GM04503 (cell line): ENCODE measurements around the gene SETD1B.
A peak's percentile ranks its signal among the peaks of the same experiment; 100 is the strongest.
"Not testable (repeated sequence)": the region's sequence is repeated elsewhere in the genome, so short reads cannot be mapped to it uniquely, and the experiment has no call there.

ENCODE experiments used
- DNase-seq: peaks from one replicate; pipeline ENCODE4 v3.0.0-alpha.2; 2012; ENCODE audit warnings: low read depth

The SETD1B gene

DNA sequence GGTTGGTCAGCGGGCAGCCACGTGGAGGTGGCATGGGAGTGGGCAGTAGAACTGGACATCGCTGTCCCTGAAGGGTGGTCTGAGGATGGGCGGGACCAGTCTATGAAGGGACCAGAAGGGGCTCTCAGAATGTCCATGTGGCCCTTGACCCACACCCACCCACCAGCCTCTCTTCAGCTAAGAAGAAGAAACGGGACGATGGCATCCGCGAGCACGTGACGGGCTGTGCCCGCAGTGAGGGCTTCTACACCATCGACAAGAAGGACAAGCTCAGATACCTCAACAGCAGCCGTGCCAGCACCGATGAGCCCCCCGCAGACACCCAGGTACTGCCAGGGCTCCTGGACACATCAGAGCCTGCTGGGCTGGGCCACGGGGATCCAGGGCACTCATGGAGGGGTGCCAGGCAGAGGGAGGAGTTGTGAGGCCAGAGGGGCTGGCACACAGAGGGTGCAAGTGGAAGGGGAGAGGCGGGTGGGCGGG is 21.3 kb downstream of the SETD1B start:
- DNase-seq, result no peak

DNA sequence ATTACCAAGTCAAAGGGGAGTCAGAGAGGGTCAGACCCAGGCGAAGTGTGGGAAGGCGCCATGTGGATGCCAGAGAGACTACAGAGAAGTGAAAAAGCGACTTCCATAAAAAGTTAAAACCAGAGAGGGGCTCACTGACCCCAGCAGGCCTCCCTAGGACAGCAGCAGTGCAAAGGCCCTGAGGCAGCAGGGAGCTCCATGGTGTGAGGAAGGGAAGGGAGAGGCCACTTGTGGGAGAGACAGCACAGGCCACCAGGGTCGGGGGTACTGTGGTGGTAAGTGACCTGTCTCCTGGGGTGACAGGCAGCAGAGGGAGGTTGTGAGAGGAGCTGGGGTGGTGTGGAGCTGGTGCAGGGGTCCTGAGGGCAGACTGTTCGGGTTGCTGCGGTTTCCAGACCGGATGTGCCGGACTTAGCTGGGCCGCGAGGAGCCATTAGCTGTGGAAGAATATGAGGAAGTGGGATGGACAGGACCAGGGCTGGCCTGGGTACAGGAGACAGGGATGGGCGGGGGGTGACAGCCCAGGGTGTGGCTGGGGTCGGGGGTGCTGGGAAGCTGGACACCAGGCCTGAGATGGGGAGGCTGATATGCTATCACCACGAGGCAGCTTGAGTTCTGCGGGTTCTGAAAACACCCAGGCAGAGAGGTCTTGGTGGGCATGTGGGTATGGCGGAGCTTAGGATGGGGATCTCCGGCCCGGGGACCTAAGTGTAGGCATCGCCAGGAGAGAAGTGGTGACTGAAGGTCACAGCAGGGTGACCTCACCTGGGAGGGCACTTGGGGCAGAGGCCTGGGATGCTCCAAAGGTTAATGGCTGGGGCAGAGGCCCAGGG is 22.7 kb downstream of the SETD1B start:
- no peak for DNase-seq

DNA sequence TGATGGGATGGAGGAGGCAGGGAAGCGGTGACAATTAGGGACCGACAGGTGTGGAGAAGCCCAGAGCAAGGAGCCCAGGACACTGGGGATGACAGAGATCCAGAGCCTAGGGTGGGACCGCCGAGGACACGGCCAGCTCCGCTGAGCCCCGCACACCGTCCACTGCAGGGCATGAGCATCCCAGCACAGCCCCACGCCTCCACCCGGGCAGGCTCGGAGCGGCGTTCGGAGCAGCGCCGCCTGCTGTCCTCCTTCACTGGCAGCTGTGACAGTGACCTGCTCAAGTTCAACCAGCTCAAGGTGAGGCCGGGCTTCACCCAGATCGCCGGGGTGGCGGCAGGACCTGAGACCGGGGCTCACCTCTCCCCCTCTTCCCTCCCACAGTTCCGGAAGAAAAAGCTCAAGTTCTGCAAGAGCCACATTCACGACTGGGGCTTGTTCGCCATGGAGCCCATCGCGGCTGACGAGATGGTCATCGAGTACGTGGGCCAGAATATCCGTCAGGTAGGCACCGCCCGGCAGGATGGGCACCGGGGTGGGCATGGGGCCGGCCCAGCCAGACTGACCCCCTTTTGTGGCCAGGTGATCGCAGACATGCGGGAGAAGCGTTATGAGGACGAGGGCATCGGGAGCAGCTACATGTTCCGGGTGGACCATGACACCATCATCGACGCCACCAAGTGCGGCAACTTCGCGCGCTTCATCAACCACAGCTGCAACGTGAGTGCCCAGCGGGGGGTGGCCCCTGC is 23.7 kb downstream of the SETD1B start:
- no peak for DNase-seq

DNA sequence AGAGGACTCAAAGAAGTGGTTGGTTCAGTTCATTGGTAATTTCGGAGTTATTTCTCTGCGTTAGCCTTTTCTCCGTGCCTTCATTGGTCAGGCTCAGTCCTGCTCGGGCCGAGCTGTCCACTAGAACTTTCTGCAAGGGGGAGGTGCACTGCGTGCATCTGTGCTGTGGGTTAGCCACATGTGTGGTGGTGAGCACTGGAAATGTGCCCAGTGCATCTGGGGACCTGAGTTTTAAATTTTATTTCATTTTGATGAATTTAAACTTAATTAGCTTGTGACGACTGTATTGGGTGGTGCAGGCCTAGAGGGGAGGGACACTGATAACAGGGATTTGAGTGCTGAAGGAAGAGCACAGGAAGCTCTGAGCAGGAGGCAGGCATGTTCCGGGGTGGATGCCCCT is 24.5 kb downstream of the SETD1B start:
- DNase-seq, result no peak

DNA sequence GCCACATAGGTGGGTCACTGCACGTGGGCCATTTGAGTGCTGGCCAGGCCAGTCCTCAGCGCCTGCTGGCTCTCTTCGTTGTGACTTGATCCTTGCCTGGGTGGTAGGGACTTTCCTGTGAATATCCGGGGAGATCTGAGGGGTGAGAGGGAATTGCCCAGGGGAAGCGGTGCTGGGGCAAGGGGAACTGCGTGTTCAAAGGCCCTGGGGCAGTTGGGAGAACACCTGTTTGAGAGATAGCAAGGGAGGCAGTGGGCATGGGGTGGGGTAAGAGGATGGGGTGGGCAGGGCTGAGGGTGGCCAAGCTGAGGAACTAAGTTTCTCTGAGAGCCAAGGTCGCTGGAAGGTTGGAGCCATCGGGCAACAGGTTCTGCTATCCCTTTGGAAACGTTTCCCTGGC is 25.0 kb downstream of the SETD1B start:
- no peak for DNase-seq

DNA sequence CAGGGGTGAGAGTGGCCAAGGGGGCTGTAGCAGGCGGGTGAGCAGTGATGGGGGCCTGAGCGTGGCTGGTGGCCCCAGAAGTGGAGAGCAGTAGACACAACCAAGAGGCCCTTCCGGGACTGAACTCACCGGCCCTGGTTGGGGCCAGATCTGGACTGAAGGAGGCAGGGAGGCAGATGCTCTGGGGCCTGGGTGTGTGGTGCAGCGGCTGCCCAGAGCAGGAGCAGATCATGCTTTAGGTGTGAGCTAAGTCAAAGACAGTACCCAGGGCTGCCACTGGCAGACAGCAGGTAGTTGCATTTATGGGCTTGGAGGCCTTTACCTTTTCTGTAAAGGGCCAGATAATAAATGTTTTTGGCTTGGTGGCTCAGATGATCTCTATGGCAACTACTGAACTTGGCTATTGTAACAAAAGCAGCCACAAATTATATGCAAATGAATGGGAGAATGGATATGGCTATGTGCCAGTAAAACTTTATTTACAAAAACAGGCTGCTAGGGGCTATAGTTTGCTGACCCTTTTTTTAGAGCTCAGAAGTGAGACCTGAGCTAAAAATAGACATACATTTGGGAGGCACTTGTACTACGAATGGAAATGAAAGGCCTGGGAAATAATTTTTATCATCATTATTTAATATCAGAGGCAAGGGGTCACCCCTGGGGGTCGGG is 25.6 kb downstream of the SETD1B start:
- no peak for DNase-seq

DNA sequence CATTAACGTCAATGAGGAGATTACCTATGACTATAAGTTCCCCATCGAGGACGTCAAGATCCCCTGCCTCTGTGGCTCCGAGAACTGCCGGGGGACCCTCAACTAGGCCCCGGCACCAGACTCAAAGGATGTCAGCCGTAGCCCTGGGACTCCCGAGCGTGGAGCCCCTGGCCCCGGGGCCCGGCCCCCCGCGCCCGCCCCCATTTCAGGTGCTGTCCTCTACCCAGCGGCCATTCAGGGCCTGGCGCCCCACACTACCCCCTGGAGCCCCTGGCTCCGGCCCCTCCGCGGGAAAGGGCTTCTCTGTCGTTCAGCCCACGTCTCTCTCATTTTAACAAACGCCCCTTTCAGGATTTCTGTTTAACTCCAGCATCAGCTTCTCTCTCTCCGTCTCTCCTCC is 26.3 kb downstream of the SETD1B start:
- no peak for DNase-seq

DNA sequence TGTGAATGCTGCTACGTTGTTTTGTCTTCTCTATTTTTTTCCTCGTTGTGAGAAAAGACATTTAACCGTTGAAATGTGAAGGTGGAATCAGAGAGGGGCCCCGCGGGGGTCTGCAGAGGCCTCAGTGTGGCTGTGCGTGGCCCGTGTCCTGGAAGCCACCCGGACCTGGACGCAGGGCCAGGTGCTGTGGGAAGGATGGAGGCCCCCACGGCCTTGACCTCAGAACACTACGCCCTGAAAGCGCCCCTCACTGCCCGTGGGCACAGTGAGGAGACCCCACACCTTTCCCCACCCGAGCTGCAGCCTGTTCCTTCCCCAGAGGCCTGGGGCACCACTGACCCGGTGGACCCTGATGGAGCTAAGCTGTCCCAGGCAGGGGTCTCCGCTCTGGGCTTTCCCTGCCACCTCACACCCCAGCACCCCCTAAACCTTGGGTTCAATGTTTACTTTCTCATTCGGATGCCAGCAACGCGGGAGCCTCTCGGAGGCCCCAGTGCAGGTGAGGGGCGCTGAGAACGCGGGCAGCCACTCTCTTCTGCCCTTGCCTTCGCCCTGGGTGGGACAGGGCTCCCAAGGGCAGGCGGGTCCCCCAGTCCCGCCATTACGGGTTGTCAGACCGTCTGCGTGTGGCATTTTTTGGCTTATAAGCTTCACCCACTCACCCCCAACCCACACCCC is 26.9 kb downstream of the SETD1B start:
- DNase-seq, result no peak

DNA sequence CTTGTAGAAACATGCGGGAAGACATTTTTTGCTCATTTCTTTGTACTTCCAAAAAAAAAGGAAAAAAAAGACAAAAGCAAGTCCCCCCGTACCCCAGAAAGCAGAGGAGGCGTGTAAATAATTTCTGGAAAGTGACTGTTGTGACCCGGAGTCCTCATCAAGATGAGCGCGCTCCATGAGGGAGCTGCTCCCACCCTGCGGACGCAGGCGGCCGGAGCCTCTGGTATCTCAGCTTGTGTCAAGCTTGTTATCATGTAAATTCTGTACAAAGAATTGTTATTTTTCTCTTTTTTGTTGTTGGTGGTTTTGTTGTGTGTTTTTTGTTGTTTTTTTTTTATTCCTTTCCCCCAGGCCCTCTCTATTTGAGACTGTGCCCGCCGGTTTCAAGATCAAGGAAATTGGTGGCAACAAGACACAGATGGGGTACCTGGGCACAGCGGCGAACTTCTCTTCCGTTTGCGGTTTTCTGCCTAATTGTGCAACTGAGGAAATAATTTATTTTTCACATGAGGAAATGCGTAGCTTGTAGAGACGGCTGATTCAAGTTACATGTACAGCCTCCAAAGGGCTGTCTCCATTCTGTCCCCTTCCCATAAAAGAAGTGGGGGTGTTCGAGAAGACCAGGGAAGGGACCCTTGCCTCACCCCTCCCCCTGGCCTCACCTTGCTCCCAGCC is 27.9 kb downstream of the SETD1B start:
- DNase-seq, result no peak

DNA sequence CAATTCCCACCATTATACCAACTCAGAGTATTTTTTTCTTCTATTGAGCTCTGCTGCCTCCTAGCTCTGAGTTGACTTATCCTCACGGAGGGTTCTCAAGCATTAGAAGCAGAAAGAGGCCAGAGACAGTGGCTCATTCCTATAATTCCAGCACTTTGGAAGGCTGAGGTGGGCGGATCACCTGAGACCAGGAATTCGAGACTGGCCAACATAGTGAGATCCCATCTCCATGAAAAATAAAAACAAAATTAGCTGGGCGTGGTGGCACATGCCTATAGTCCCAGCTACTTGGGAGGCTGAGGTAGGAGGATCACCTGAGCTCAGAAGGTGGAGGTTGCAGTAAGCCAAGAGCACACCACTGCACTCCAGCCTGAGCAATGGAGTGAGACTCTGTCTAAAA is 33.9 kb downstream of the SETD1B start:
- no peak for DNase-seq

DNA sequence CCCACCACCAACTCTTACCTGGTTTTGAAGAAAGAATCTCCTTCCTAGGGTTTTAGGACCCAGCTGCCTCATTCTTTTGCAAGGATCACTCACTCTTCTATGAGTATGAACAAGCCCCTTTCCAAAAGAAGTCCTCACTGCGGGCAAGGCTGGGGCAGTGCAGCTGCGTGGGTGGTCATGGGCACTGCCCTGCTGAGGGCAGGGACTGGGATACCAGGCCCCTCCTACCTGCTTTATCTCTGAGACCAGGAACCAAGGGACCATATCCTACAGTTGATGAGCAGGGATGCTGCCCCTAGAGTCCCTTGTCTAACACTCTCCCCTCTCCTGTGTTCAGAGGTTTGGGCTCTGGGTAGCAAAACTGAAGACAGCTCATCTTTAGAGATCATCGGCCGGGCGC is 34.3 kb downstream of the SETD1B start:
- no peak for DNase-seq

DNA sequence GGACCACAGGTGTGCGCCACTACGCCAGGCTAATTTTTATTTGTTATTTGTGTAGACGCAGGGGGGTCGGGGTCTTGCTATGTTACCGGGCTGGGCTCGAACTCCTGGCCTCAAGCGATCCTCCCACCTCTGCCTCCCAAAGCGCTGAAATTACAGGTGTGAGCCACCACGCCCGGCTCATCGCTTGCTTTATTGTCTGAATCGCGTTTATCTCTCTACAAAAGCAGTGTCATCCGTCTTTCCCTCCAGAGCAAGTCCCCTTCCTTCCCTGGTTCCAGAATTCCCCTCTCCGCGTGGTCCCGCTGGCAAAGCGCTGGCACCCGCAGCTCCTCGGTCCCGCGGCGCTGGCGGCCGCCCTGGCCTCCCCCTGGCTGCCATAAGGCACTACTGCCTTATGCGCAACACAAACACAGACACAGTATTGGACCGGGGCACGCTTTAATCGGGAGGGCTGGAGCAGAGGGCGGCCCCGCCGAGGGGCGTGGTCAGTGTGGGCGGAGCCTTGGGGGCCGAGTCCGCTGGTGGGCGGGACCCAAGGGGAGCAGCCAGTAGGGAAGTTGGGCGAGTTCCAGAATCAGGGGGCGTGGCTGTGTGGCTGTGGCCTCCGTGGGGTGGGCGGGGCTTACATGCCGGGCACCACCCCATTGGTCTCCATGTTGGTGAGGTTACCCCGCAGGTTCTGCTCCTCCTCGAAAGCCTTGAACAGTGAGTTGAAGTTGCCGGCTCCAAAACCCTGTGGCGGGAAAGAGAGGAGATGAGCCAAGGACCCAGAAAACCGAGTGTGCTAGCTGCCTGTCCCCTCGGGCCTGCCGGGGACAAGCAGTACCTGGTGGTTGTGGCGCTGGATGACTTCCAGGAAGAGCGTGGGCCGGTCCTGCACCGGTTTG is 35.5 kb downstream of the SETD1B start:
- peak; percentile 80 for DNase-seq

DNA sequence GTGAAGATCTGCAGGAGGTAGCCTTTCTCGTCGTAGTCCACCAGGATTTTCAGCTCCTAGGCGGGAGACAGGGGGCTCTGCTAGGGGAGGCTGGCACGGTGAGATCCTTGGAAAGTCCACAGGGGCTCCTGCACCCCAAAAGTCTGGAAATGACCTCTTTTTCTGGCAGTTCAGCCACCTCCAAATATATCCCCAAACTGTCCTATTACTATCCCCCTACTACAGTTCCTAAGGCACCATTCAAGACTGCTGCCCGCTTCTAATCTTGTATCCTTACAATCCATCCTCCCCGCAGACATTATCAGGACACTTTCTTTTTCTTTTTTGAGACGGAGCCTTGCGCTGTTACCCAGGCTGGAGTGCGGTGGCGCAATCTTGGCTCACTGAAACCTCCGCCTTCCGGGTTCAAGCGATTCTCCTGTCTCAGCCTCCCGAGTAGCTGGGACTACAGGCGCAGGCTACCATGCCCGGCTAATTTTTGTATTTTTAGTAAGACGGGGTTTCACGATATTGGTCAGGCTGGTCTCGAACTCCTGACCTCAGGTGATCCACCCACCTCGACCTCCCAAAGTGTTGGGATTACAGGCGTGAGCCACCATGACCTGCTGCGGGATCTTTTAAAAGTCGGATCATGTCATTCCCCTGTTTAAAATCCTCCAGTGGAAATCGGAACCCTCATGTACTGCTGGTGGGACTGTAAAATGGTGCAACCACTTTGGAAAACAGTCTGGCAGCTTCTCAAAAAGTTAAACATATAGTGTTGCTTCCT is 36.4 kb downstream of the SETD1B start:
- no peak for DNase-seq

DNA sequence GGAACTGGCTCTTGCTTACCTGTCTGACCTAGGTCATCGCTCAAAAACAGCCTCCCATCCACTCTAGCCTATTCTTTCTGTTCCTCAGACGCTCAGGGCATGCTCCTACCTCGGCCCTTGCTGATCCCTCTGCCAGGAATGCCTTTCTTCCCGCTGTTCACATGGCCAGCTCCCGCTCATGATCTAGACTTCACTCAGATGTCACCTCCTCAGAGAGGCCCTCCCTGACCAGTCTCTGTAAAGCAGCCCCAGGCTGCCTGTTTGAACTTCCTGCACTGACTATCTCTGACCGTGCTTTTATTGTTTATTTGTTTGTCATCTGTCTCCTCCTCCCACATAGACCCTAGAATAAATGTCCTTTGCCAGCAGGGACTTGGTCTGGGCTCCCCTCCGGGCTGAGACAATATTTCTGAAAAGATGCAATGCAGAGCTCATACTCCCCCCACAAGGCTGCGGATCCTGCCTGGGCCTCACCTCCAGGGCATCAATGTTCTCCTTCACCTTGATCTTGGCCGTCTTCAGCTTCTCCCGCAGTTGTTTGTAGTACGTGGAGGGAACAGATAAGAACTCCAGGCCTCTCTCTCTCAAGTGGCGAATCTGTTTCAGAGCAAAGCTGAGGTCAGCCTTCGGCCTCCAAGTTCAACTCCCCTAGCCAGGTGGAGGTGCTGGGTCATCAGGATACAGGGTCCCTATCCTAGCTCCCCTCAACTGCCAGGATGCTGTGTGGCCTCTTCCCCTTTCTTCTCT is 39.6 kb downstream of the SETD1B start:
- DNase-seq, result no peak

DNA sequence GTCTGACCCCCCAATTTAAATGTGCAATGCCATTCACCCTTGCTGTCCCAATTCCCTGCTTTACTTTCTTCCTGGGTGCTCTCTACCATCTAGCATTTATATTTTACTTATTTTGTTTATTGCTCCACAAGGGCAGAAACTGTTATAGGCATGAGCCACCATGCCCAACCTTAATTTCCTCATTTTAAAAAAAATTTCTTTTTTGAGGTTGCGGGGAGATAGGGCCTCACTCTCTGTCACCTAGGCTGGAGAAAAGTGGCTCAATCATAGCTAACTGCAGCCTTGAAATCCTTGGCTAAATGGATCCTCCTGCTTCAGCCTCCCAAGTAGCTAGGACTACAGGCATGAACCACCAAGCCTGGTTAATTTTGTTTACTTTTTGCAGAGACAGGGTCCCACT is 41.9 kb downstream of the SETD1B start:
- DNase-seq, result no peak

DNA sequence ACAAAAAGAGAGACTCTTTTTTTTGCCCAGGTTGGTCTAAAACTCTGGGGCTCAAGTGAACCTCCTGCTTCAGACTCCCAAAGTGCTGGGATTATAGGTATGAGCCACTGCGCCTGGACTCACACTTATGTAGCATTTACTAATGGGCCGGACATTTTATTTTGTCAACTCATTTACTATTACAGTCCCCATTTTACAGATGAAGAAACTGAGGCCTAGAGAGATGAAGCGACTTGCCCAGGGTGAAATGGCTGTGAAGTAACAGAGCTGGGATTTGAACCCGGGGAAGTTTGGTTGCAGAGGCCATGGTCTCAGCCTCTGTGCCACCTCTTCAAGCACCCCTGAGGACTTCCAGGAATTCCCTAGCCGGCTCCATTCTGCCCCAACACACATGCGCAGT is 45.4 kb downstream of the SETD1B start:
- DNase-seq, result no peak

DNA sequence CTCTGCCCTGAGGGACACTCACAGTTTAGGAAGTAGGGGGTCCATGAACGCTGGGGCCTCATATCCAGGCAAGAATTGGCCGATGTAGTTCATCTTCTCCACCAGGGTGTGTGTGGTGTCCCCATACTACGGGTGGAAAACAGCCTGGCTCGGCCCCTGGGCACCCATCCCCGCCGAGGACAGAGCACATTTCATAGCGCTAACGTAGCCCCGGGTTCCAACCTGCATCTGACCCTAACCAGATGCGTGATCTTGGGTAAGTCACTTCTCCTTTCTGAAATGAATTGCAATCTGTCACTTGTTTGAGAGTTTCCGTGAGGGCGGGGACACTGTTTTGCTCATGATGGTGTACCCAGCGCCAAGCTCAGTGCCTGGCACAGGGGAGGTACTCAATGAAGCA is 45.9 kb downstream of the SETD1B start:
- no peak for DNase-seq

DNA sequence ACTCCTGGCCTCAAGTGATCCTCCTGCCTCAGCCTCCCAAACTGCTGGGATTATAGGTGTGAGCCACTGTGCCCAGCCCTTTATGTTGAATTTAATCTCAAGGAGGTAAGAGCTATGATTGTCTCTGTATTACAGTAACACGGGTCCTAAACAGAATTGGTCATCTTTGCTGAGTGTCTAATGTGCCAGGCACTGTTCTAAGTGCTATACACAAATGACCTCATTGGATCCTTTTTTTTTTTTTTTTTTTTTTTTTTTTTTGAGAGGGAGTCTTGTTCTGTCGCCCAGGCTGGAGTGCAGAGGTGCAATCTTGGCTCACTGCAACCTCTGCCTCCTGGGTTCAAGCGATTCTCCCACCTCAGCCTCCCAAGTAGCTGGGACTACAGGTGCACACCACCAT is 48.6 kb downstream of the SETD1B start:
- not testable (repeated sequence) for DNase-seq
